Stimulated activated CD4-positive, alpha-beta T cell treated with anti-CD3 and anti-CD28 coated beads, Interleukin-2, amount 100 ng/mL, for 24 hours (primary cell): ENCODE results near the gene ADAR.

Experiments
- DNase-seq, 2 donors: peaks; one replicate each; pipeline ENCODE4 v3.0.0-alpha.2; 2020

ADAR gene

GRCh38 chr1:154553056-154554030, 54.6 kb downstream of the ADAR start:
- DNase-seq: no peak

GRCh38 chr1:154552036-154552435, 56.0 kb downstream of the ADAR start:
- DNase-seq: no peak

GRCh38 chr1:154551474-154551873, 56.5 kb downstream of the ADAR start:
- DNase-seq: no peak

- no peak for DNase-seq
These were observed 57.3 kb downstream of the ADAR start for GRCh38 chr1:154550657-154551056.

- no peak for DNase-seq
These were observed 57.9 kb downstream of the ADAR start for GRCh38 chr1:154550070-154550469.

GRCh38 chr1:154549202-154549770, 58.7 kb downstream of the ADAR start:
- DNase-seq: no peak

- no peak for DNase-seq
These were observed 60.0 kb downstream of the ADAR start for GRCh38 chr1:154548028-154548427.

GRCh38 chr1:154547105-154547732, 60.8 kb downstream of the ADAR start:
- DNase-seq: no peak

- peak; percentile 59 to 67 for DNase-seq
These were observed 61.5 kb downstream of the ADAR start for GRCh38 chr1:154546264-154547063.

GRCh38 chr1:154541231-154541630, 66.8 kb downstream of the ADAR start:
- DNase-seq: no peak

- no peak for DNase-seq
These were observed 68.2 kb downstream of the ADAR start for GRCh38 chr1:154539486-154540483.

GRCh38 chr1:154536570-154536969, 71.4 kb downstream of the ADAR start:
- DNase-seq: no peak

GRCh38 chr1:154533952-154534844, 73.8 kb downstream of the ADAR start:
- DNase-seq: no peak
